Stimulated activated CD8-positive, alpha-beta memory T cell treated with anti-CD3 and anti-CD28 coated beads, Interleukin-4, amount 100 ng/mL, for 24 hours (primary cell): Measurements from ENCODE around the gene PDAP1.
A peak's percentile ranks its signal among the peaks of the same experiment; 100 is the strongest.
"Not testable (repeated sequence)": the region's sequence is repeated elsewhere in the genome, so short reads cannot be mapped to it uniquely, and the experiment has no call there.

Source experiments
- DNase-seq: peaks from one replicate; pipeline ENCODE4 v3.0.0-alpha.2; 2020; ENCODE audit warnings: low read depth

Gene PDAP1

GRCh38 chr7:99408379-99409191 lies at the start of gene PDAP1, which contains the start of gene BUD31:
Gene PDAP1, minus strand, starts transcription at chr7:99408597. Its CDS starts 49 bp downstream, at chr7:99408548.
Gene BUD31, plus strand, starts transcription at chr7:99408969. Its CDS starts 2,124 bp downstream, at chr7:99411093.
- DNase-seq = peak; percentile 83

- DNase-seq = no peak
Observed at GRCh38 chr7:99457650-99458493, 49.5 kb upstream of the PDAP1 start.

DNA sequence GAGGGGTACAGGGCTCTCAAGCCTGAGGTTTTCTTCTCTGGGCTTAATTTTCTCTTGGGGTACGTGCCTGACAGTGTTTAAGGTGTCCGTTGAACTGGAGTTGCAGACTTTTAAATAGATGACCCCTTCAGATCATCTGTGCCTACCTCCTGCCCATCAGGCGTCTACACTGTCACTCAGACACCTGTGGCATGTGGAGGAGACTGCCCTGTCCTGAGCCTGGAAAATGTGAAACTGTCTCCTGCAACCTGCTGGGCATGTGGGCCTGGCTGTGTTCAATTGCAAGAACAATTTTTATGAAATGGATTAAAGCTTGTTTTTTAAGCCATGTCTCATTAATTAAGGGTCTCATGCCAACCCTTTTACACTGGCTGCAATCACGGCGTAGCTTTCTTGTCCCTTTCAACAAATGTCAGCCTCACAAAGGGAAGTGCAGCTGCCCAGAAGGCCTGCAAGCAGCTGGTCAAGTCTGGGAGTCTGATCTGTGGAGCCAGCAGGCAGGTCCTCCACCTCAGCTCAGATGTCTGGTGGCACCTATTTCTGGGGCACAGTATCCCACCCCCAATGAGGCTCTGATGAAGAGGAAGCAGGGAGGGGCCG lies 48.8 kb upstream of the PDAP1 start:
- DNase-seq = no peak

- DNase-seq = no peak
Observed at GRCh38 chr7:99456288-99456687, 47.9 kb upstream of the PDAP1 start.

DNA sequence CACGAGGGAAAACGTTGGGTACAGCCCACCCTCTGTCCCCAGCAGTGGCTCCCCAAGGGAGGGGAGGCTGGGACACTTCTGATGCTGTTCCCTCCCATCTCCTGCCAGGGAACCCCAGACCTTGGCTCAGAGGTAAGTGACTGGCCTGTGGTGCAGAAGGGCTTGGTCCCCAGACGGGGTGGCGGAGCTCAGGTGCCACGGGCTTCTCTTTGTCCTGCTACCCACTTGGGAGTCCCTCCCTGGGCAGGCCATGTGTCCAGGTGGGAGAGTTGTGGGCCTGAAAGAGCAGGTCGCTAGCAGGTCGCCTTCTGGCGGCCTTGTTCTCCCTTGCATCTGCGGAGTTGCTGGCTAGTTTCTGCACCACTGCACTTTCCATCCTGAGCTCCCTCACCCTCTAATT lies 47.5 kb upstream of the PDAP1 start:
- DNase-seq = no peak

DNA sequence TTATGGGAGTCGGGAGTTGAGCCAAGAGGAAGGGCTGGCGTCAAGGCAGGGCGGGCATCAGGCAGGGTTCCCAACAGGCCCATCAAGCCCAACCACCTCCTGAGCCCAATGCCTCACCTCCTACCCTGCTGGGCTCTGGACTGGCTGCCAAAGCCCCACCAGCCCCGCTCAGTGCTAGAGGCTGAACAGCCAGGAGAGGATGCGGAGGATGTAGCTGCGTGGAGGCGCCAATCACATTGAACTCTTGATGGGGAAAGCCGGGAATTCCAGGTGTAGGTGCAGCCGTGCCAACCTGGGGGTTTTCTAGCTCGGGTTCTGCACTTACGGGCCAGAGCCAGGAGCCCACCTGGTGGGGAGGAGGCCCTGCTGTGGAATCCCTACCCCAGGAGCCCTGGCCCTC lies 44.7 kb upstream of the PDAP1 start:
- no peak for DNase-seq

DNA sequence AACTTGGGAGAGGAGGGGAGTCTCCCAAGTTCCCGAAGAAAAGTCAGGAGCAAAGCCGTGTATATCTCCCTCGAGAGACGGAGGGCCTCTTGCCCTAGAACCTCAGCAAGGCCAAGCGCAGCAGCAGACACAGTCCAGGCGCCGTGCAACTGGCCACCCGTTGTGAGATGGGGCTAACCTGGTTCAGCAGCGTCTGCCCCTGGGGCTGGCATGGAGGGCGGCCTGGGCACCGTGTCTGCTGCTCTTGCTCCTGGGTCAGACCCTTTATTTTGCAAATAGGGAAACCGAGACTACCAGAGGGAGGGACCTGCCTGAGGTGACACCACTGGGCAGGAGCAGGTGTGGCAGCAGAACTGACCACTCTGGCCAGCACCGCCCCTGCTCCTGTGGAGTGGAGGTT lies 44.1 kb upstream of the PDAP1 start:
- DNase-seq = no peak

DNA sequence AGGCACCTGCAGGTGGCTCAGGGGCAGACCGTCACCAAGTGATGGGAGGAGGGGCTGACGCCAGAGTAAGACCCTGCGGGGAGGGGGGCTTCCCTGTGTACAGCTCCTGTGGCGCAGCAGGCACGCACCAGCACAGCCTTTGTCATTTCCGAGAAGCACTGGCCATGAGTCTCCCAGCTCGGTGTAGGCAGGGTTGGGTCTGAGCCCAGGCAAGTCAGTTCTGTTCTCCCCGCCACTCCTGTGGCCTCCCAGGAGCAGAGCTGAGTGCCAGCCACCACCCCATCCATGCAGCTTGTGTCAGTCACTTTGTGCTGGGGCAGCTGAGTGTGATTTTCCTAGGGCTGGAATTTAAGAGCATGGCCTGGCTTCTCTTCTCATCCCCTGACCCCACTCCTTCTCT lies 43.5 kb upstream of the PDAP1 start:
- DNase-seq = no peak

GRCh38 chr7:99449326-99449725 lies 40.9 kb upstream of the PDAP1 start:
- DNase-seq = no peak

GRCh38 chr7:99448855-99449254 lies 40.5 kb upstream of the PDAP1 start:
- no peak for DNase-seq

DNA sequence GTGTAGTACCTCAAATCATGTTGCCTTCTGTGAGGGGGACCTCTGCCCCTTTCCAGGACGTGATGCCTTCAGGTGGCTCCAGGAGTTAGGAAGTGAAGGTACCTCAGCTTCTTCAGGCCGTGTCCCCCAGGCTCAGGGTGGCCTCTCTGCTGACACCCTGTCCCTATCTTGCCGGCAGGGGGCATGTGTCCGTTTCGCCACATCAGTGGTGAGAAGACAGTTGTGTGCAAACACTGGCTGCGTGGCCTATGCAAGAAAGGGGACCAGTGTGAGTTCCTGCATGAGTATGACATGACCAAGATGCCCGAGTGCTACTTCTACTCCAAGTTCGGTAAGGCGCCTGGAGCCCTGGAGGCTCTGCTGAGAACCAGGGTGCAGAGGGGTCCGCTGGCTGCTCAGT lies 39.5 kb upstream of the PDAP1 start:
- no peak for DNase-seq

- DNase-seq = no peak
Observed at GRCh38 chr7:99446096-99446495, 37.7 kb upstream of the PDAP1 start.

- DNase-seq = no peak
Observed at GRCh38 chr7:99440195-99440594, 31.8 kb upstream of the PDAP1 start.

- peak; percentile 88 for DNase-seq
Observed at GRCh38 chr7:99438573-99439480, 30.4 kb upstream of the PDAP1 start, which contains the start of the genes CPSF4 and PTCD1. Gene CPSF4, plus strand, starts transcription at chr7:99438943. Its CDS starts 140 bp downstream, at chr7:99439083. Gene PTCD1, minus strand, starts transcription at chr7:99438798. Its CDS starts 3,556 bp downstream, at chr7:99435242.

- DNase-seq = no peak
Observed at GRCh38 chr7:99437946-99438572, 29.7 kb upstream of the PDAP1 start.

- no peak for DNase-seq
Observed at GRCh38 chr7:99433158-99433557, 24.8 kb upstream of the PDAP1 start.

DNA sequence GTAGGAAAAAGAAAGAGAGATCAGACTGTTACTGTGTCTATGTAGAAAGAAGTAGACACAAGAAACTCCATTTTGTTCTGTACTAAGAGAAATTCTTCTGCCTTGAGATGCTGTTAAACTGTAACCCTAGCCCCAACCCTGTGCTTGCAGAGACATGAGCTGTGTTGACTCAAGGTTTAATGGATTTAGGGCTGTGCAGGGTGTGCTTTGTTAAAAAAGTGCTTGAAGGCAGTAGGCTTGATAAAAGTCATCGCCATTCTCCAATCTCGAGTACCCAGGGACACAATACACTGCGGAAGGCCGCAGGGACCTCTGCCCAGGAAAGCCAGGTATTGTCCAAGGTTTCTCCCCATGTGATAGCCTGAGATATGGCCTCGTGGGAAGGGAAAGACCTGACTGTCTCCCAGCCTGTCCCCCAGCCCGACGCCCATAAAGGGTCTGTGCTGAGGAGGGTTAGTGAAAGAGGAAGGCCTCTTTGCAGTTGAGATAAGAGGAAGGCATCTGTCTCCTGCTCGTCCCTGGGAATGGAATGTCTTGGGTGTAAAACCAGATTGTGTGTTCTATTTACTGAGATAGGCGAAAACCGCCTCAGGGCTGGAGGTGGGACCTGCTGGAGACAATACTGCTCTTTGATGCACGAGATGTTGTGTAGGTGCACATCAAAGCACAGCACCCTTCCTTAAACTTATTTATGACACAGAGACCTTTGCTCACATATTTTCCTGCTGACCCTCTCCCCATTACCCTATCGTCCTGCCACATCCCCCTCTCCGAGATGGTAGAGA lies 23.6 kb upstream of the PDAP1 start:
- not testable (repeated sequence) for DNase-seq

DNA sequence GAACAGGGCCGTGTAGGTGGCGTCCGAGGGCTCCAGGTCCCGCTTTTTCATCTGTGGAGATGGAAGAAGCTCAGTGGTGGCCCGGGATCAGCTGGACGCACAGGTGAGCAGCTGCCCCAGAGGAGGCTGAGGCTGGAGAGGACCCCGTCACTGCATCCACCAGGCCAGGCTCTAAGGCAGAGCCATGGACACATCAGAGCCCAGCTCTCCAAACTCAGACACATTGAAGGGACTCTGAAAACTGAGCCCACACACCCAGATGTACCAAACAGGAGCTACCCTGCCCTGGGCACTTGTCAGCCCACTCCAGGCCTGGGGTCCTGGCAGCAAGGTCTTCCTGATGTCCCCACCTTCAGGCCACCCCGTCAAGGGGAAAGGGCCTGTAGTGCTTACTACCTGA lies 21.4 kb upstream of the PDAP1 start:
- no peak for DNase-seq

DNA sequence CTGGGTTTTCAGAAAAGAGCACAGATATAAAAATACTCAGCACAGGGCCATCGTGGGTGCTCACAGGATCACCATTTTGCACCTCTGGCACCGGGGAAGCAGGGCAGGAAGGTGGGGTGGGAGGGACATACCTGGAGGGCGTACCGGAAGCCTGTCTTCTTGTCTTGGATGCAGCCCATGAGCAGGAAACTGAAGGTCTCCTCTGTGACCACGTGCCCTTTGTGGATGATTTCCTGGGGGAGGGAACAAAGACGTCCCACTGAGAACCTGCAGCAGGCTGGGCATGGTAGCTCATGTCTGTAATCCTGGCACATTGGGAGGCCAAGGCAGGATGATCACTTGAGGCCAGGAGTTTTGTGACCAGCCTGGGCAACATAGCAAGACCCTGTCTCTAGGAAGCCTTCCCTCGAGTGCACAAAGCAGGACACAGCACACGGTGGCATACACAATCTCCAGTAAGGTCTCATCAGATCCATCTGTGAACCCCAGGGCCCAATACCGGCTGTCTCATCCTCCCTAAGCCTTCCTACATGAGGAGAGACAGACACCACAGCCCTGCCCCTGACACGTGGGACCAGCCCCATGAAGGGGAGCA lies 20.7 kb upstream of the PDAP1 start:
- no peak for DNase-seq
